ENCODE data around the gene TRAFD1.

DNA sequence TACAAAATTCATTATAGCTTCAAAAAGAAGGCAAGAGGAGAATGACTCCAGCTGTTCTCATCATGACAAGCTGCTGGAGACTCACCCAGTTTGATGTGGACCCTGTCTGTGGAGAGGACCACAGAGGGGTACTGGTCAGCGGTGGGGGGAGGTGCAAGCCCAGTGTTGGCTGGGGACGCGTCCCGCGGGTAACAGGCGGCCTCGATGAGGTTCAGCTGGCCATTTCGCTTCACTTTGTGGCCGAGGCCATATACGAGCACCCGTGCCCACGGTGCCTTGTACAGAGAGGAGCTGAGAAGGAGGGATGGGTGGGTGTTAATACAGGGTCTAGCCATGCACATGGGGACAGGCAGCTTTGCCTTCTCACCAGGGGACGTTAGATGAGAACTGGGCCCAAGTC, 67.1 kb downstream of the TRAFD1 start:
- TF ChIP-seq, protein P1, sequence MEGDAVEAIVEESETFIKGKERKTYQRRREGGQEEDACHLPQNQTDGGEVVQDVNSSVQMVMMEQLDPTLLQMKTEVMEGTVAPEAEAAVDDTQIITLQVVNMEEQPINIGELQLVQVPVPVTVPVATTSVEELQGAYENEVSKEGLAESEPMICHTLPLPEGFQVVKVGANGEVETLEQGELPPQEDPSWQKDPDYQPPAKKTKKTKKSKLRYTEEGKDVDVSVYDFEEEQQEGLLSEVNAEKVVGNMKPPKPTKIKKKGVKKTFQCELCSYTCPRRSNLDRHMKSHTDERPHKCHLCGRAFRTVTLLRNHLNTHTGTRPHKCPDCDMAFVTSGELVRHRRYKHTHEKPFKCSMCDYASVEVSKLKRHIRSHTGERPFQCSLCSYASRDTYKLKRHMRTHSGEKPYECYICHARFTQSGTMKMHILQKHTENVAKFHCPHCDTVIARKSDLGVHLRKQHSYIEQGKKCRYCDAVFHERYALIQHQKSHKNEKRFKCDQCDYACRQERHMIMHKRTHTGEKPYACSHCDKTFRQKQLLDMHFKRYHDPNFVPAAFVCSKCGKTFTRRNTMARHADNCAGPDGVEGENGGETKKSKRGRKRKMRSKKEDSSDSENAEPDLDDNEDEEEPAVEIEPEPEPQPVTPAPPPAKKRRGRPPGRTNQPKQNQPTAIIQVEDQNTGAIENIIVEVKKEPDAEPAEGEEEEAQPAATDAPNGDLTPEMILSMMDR (IDR thresholded peaks at IDR 0.05 in 2 of 3, conservative IDR thresholded peaks at IDR 0.05 in 1 of 3; ENCODE audit: borderline replicate concordance in 1 of 3, insufficient read depth in 1 of 3, low read depth in 2 of 3, low read length in 2 of 3): no peak
- TF ChIP-seq, protein P2, sequence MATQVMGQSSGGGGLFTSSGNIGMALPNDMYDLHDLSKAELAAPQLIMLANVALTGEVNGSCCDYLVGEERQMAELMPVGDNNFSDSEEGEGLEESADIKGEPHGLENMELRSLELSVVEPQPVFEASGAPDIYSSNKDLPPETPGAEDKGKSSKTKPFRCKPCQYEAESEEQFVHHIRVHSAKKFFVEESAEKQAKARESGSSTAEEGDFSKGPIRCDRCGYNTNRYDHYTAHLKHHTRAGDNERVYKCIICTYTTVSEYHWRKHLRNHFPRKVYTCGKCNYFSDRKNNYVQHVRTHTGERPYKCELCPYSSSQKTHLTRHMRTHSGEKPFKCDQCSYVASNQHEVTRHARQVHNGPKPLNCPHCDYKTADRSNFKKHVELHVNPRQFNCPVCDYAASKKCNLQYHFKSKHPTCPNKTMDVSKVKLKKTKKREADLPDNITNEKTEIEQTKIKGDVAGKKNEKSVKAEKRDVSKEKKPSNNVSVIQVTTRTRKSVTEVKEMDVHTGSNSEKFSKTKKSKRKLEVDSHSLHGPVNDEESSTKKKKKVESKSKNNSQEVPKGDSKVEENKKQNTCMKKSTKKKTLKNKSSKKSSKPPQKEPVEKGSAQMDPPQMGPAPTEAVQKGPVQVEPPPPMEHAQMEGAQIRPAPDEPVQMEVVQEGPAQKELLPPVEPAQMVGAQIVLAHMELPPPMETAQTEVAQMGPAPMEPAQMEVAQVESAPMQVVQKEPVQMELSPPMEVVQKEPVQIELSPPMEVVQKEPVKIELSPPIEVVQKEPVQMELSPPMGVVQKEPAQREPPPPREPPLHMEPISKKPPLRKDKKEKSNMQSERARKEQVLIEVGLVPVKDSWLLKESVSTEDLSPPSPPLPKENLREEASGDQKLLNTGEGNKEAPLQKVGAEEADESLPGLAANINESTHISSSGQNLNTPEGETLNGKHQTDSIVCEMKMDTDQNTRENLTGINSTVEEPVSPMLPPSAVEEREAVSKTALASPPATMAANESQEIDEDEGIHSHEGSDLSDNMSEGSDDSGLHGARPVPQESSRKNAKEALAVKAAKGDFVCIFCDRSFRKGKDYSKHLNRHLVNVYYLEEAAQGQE (IDR thresholded peaks at IDR 0.05; ENCODE audit: low read depth): no peak
- TF ChIP-seq, protein P3, sequence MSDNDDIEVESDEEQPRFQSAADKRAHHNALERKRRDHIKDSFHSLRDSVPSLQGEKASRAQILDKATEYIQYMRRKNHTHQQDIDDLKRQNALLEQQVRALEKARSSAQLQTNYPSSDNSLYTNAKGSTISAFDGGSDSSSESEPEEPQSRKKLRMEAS (IDR thresholded peaks at IDR 0.05): no peak
- TF ChIP-seq CEBPB (IDR thresholded peaks at IDR 0.05; ENCODE audit: low read depth): no peak
- no peak for TF ChIP-seq EZH2 (IDR thresholded peaks at IDR 0.05)
- no peak for TF ChIP-seq POLR2AphosphoS5 (IDR thresholded peaks at IDR 0.05; ENCODE audit: low read depth, low read length)
- no peak for TF ChIP-seq SP1 (IDR thresholded peaks at IDR 0.05; ENCODE audit: low read depth)
- TF ChIP-seq POLR2A (IDR thresholded peaks at IDR 0.05; ENCODE audit: borderline replicate concordance, extremely low read depth, insufficient read depth, insufficient read length): no peak
- TF ChIP-seq, protein P4, sequence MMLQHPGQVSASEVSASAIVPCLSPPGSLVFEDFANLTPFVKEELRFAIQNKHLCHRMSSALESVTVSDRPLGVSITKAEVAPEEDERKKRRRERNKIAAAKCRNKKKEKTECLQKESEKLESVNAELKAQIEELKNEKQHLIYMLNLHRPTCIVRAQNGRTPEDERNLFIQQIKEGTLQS (IDR thresholded peaks at IDR 0.05): no peak
- no peak for TF ChIP-seq EZH2phosphoT487 (IDR thresholded peaks at IDR 0.05; ENCODE audit: borderline replicate concordance)

Measured in HCT116 (cell line).